Type B pancreatic cell (in vitro differentiated cells): ENCODE results near the gene FBXO48. TPM values are rescaled to one million over a fixed set of nuclear protein-coding genes. Genes with fewer than 3 reads are reported as not detected.

Source experiments
- DNase-seq: peaks from one replicate; pipeline ENCODE4 v3.0.0; 2021; ENCODE audit warnings: mixed read lengths; ENCODE audit not compliant: unreplicated experiment; ENCODE audit errors: extremely low spot score
- H3K27ac Mint-ChIP-seq: 2 replicates; pipeline ENCODE4 v1.8.0; 2021; ENCODE audit warnings: mild to moderate bottlenecking, mixed read lengths
- H3K27me3 Mint-ChIP-seq: 2 replicates; pipeline ENCODE4 v1.8.0; 2021; ENCODE audit warnings: mixed read lengths
- H3K36me3 Mint-ChIP-seq: 2 replicates; pipeline ENCODE4 v1.8.0; 2021; ENCODE audit warnings: mixed read lengths
- H3K4me1 Mint-ChIP-seq: one replicate; pipeline ENCODE4 v1.8.0; 2021; ENCODE audit warnings: mixed read lengths; ENCODE audit not compliant: unreplicated experiment
- H3K4me3 Mint-ChIP-seq: 2 replicates; pipeline ENCODE4 v1.8.0; 2021; ENCODE audit warnings: mild to moderate bottlenecking, mixed read lengths
- H3K9me3 Mint-ChIP-seq: 2 replicates; pipeline ENCODE4 v1.8.0; 2021; ENCODE audit warnings: mixed read lengths
- CTCF ChIP-seq: fragments of 200-600 bp; sonication (generic); conservative IDR thresholded peaks from 2 replicates; pipeline ENCODE4 v1.5.0; 2021; ENCODE audit warnings: antibody characterized with exemption, mild to moderate bottlenecking
- total RNA-seq: library from RNA; stranded (reverse); gene quantifications from 2 replicates; pipeline ENCODE4 v1.2.1, GENCODE V29; 2021; ENCODE audit warnings: low replicate concordance

FBXO48 gene
- total RNA-seq, 1 donor from 2014 or later: 2.0 TPM

- Mint-ChIP-seq H3K4me3 (no peak overlapping the region), H3K27ac (no peak overlapping the region), H3K36me3 (no peaks in the 10 kb centered on the region), H3K4me1 (no peaks in the 10 kb centered on the region), H3K27me3 (no peaks in the 10 kb centered on the region), H3K9me3 (no peaks in the 10 kb centered on the region)
- TF ChIP-seq CTCF: no peak
- DNase-seq: no peak
Measured at GRCh38 chr2:68476454-68476853, 9.4 kb upstream of the FBXO48 start.

- peak overlapping the region; percentile 89 for H3K27ac Mint-ChIP-seq
Measured at GRCh38 chr2:68475576-68475975, 8.5 kb upstream of the FBXO48 start.

DNA sequence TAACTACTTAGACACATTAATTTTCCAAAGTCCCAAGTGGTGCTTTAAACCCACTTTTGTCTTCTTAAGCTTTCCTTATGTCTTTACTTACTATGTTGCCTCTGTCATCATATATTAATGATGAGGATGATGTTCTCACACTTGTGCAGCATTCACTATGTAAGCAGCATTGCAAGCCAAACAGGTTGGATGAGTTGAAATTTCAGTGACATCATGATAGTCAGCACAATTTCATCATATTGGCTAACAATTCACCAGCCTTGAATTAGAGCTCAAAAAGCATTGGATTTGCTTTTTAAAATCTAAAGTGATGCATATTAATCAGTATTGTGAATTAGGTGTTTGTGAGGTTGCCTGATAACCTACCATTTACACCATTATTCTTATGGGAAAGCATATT is 8.0 kb upstream of the FBXO48 start:
- H3K9me3 Mint-ChIP-seq: no peaks in the 10 kb centered on the region
- no peak for TF ChIP-seq CTCF
- no peaks in the 10 kb centered on the region for H3K27me3 Mint-ChIP-seq
- no peak overlapping the region for H3K4me3 Mint-ChIP-seq
- no peaks in the 10 kb centered on the region for H3K4me1 Mint-ChIP-seq
- no peak for DNase-seq
- no peaks in the 10 kb centered on the region for H3K36me3 Mint-ChIP-seq
- peak overlapping the region; percentile 89 for H3K27ac Mint-ChIP-seq

More at GRCh38 chr2:68475576-68475975, 8.5 kb upstream of the FBXO48 start:
- DNase-seq: no peak
- Mint-ChIP-seq H3K4me3 (no peak overlapping the region), H3K4me1 (no peaks in the 10 kb centered on the region), H3K9me3 (no peaks in the 10 kb centered on the region), H3K27me3 (no peaks in the 10 kb centered on the region), H3K36me3 (no peaks in the 10 kb centered on the region)
- no peak for TF ChIP-seq CTCF

GRCh38 chr2:68472796-68473414 is 5.8 kb upstream of the FBXO48 start:
- Mint-ChIP-seq H3K36me3 (no peaks in the 10 kb centered on the region), H3K27me3 (no peaks in the 10 kb centered on the region), H3K4me3 (no peak overlapping the region), H3K9me3 (no peaks in the 10 kb centered on the region), H3K4me1 (peaks cover 4% of the 10 kb centered on the region), H3K27ac (no peak overlapping the region)
- no peak for TF ChIP-seq CTCF
- DNase-seq: no peak

DNA sequence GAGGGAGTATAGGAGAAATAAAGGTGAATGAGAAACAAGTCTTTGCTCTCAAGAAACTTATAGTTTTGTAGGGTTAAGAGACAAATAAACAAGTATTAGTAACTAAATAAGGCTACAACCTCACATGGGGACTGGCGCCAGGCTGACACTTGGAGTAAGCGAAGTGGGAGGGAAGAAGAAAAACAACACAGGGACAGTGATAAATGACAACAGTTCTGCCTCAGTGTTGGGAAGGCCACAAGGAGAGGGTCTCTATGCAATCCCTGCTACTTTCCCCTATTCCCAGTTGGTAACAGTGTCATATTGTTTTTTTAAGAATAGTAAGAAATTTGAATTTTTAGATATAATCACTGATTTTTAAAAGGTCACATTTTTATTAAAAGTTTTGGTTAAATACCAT is 4.3 kb upstream of the FBXO48 start:
- H3K4me3 Mint-ChIP-seq: no peak overlapping the region

More for the DNA sequence above, 4.3 kb upstream of the FBXO48 start:
- Mint-ChIP-seq H3K27ac (no peak overlapping the region), H3K4me1 (peaks cover 4% of the 10 kb centered on the region), H3K9me3 (no peaks in the 10 kb centered on the region), H3K27me3 (no peaks in the 10 kb centered on the region), H3K36me3 (no peaks in the 10 kb centered on the region)
- no peak for DNase-seq
- TF ChIP-seq CTCF: no peak
